ENCODE results near the gene RGL2. TPM values are rescaled to one million over a fixed set of nuclear protein-coding genes. Genes with fewer than 3 reads are reported as not detected.

The RGL2 gene
- total RNA-seq, 1 experiment from 2014 or later: 48.8 TPM

DNA sequence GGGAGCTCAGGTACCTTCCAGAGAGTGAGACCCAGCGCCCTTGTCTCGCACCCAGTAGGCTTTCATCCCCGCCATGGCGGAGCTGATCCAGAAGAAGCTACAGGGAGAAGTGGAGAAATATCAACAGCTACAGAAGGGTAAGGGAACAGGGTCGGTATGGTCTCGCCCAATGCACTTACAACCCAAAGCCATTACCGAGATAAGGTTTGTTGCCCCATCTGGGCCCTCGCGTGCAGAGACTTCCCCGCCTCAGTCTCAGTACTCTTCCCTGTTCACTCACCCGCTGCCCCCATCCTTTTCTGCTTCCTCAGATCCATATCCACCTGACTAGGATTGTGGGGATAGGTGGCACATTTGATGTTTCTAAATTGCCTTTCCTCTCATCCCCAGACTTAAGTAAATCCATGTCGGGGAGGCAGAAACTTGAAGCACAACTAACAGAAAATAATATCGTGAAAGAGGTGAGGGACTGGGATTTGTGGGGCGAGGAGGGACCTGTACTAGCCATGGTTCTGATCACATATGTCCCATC, 8.9 kb downstream of the RGL2 start:
- ChIA-PET CTCF (interaction anchor here (1.0 to 1.2 kb wide), 2 partner anchors 10 to 12 kb away, joined by 5 read pairs; partner anchors contain the start of genes B3GALT4 and RGL2), POLR2A (ENCODE audit: low non-redundant PET) (no interaction called here)
- intact Hi-C loops (cut with micrococcal nuclease; ENCODE audit: unreplicated experiment): no loop called here
- H3K9me3 ChIP-seq (ENCODE audit: low read depth, low read length, poor library complexity, severe bottlenecking): no peaks in the 10 kb centered on the region
- peaks cover 16% of the 10 kb centered on the region for H3K4me1 ChIP-seq (ENCODE audit: insufficient read depth, low read length, poor library complexity, severe bottlenecking)
- H3K36me3 ChIP-seq (ENCODE audit: insufficient read depth, low read length, poor library complexity, severe bottlenecking): peaks cover 27% of the 10 kb centered on the region
- H3K27ac ChIP-seq (ENCODE audit: low read depth, low read length, poor library complexity, severe bottlenecking): peak overlapping the region; percentile 67
- TF ChIP-seq, protein P1, sequence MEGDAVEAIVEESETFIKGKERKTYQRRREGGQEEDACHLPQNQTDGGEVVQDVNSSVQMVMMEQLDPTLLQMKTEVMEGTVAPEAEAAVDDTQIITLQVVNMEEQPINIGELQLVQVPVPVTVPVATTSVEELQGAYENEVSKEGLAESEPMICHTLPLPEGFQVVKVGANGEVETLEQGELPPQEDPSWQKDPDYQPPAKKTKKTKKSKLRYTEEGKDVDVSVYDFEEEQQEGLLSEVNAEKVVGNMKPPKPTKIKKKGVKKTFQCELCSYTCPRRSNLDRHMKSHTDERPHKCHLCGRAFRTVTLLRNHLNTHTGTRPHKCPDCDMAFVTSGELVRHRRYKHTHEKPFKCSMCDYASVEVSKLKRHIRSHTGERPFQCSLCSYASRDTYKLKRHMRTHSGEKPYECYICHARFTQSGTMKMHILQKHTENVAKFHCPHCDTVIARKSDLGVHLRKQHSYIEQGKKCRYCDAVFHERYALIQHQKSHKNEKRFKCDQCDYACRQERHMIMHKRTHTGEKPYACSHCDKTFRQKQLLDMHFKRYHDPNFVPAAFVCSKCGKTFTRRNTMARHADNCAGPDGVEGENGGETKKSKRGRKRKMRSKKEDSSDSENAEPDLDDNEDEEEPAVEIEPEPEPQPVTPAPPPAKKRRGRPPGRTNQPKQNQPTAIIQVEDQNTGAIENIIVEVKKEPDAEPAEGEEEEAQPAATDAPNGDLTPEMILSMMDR (conservative IDR thresholded peaks at IDR 0.05; ENCODE audit: low read depth, low read length): no peak
- no peak for TF ChIP-seq EZH2 (IDR thresholded peaks at IDR 0.05; ENCODE audit: borderline replicate concordance, low read depth, low read length, poor library complexity, severe bottlenecking)
- no peak for DNase-seq (ENCODE audit: low spot score)
- H3K27me3 ChIP-seq (replicated peaks; ENCODE audit: insufficient read depth, low read depth, low read length, poor library complexity): no peaks in the 10 kb centered on the region
- BruUV-seq (replicated peaks): TSS peak; percentile 92
- H3K4me3 ChIP-seq (ENCODE audit: low read depth, low read length, poor library complexity, severe bottlenecking): peak overlapping the region; percentile 74

DNA sequence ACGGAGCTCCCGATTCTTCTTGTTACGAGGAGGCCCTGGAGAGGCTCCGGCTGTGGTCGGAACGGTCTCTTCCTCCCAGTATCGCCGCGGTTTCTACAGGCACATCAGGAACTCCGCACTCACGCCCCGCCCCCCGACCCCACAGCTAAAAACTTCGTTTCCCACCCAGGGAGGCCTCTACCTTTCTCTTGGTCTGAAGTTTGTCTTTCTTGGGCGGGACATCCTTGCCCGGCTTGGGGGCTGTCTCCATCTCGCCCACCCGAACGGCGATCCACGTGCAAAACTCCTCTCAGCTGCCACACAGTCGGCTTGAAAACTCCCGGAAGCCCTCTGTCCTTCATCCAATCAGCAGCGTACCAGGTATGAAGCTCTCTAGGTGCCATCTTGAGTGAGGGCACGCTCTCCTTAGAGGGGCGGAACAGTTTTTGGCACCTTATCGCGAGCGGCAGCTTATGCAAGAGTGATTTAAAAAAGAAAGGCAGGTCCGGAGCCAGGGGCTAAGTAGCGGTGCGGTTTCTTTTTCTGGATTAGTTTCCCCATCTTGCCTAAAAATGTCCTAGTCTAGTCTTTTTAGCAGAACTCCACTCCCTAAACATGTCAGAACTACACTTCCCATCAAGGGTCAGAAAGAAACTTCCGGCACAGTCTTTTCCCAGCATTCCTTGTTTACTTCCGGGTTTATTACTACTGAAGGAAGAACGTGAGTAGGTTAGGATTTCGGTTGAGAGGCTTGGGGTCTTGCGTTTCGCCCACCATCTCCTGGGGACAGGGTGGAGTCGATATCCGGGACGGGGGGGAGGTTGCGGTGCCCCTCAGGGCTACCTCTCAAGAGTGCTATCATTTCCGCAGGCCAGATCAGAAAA, 9.6 kb downstream of the RGL2 start, which contains the start of the genes PFDN6 and WDR46:
TSS of gene PFDN6 (plus strand) at position 681 of the 863 bp plus-strand sequence. CDS start 256 bp downstream, outside the sequence.
TSS of gene WDR46 (minus strand) at position 319 of the 863 bp plus-strand sequence. CDS start at position 250, 69 bp downstream.
- Histone ChIP-seq H3K4me1 (ENCODE audit: insufficient read depth, low read length, poor library complexity, severe bottlenecking) (peaks cover 16% of the 10 kb centered on the region), H3K9me3 (ENCODE audit: low read depth, low read length, poor library complexity, severe bottlenecking) (no peaks in the 10 kb centered on the region), H3K36me3 (ENCODE audit: insufficient read depth, low read length, poor library complexity, severe bottlenecking) (peaks cover 34% of the 10 kb centered on the region), H3K27ac (ENCODE audit: low read depth, low read length, poor library complexity, severe bottlenecking) (peak within 1 kb of the TSS; percentile 67), H3K27me3 (replicated peaks; ENCODE audit: insufficient read depth, low read depth, low read length, poor library complexity) (no peaks in the 10 kb centered on the region), H3K4me3 (ENCODE audit: low read depth, low read length, poor library complexity, severe bottlenecking) (peak within 1 kb of the TSS; percentile 74)
- BruUV-seq (replicated peaks): no TSS peak
- TF ChIP-seq, protein P1 (conservative IDR thresholded peaks at IDR 0.05; ENCODE audit: low read depth, low read length): no peak
- TF ChIP-seq EZH2 (IDR thresholded peaks at IDR 0.05; ENCODE audit: borderline replicate concordance, low read depth, low read length, poor library complexity, severe bottlenecking): no peak
- ChIA-PET POLR2A (ENCODE audit: low non-redundant PET) (interaction anchor here (1.1 kb wide), 1 partner anchor 18 kb away, joined by 3 read pairs; the partner anchor contains the start of genes RPS18 and VPS52), CTCF (interaction anchor here (0.5 to 1.2 kb wide), 3 partner anchors 10 to 451 kb away, joined by 4 to 5 read pairs (median 5); partner anchors contain the start of genes B3GALT4, RGL2 and TAP2)
- peak; percentile 94 for DNase-seq (ENCODE audit: low spot score)
- intact Hi-C loops (cut with micrococcal nuclease; ENCODE audit: unreplicated experiment): no loop called here

DNA sequence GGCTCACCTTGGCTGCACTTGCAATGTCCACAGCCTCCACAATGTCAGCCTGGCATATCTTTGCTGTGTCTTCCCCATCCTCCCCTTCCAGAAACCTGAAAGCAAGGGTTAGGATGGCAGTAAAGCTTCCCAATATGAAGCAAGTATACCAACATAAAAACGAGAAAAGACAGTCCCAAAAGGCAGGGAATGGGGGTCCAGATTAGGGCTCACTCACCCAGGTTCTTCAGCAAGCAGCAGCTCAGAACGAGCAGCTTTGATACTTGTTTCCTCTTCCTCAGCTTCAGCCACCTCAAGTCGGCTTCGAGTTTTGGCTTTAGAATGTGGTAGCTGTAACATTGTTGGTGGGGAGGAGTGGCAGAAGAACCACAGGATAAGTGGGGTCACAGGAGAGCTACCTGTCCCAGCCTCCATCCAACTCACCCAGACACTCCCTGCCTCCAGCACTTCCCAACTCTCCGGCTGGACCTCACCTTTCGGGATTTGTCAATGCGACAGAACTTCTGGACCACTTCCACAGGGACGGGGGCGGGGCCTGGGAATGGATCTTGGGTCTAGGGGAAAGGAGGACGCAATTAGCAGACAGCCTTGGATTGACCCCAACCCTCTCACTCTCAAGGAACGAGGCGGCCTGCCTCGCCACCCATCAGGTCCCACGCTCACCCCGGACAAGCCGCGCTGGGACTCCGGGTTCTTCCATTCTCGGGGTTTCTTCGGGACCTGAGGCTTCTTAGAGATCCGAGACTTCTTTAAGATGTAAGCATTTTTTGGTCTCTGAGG, 10.4 kb downstream of the RGL2 start:
- H3K4me3 ChIP-seq (ENCODE audit: low read depth, low read length, poor library complexity, severe bottlenecking): peak overlapping the region; percentile 74
- TSS peak; percentile 83 for BruUV-seq (replicated peaks)
- no peaks in the 10 kb centered on the region for H3K9me3 ChIP-seq (ENCODE audit: low read depth, low read length, poor library complexity, severe bottlenecking)
- DNase-seq (ENCODE audit: low spot score): no peak
- H3K4me1 ChIP-seq (ENCODE audit: insufficient read depth, low read length, poor library complexity, severe bottlenecking): peaks cover 16% of the 10 kb centered on the region
- peak overlapping the region; percentile 67 for H3K27ac ChIP-seq (ENCODE audit: low read depth, low read length, poor library complexity, severe bottlenecking)
- TF ChIP-seq, protein P1 (conservative IDR thresholded peaks at IDR 0.05; ENCODE audit: low read depth, low read length): no peak
- no peak for TF ChIP-seq EZH2 (IDR thresholded peaks at IDR 0.05; ENCODE audit: borderline replicate concordance, low read depth, low read length, poor library complexity, severe bottlenecking)
- H3K27me3 ChIP-seq (replicated peaks; ENCODE audit: insufficient read depth, low read depth, low read length, poor library complexity): no peaks in the 10 kb centered on the region
- POLR2A ChIA-PET (ENCODE audit: low non-redundant PET): interaction anchor here (1.1 kb wide), 1 partner anchor 17 kb away, joined by 3 read pairs; the partner anchor contains the start of genes RPS18 and VPS52
- H3K36me3 ChIP-seq (ENCODE audit: insufficient read depth, low read length, poor library complexity, severe bottlenecking): peaks cover 40% of the 10 kb centered on the region
- intact Hi-C loops (cut with micrococcal nuclease; ENCODE audit: unreplicated experiment): no loop called here
- CTCF ChIA-PET: interaction anchor here (1.2 kb wide), 1 partner anchor 11 kb away, joined by 5 read pairs; the partner anchor contains the start of gene RGL2
